G401.6 (cell line): ENCODE data around the gene TBXAS1.

ENCODE experiments used
- FAIRE-seq: peaks from 2 replicates; lab custom pipeline; 2012; peaks lifted over from hg19 to GRCh38; lab: Jason Lieb, UNC

TBXAS1 gene

GRCh38 chr7:140050100-140050499 lies 221.0 kb downstream of the TBXAS1 start:
- FAIRE-seq = no peak

GRCh38 chr7:140051820-140052219 lies 222.8 kb downstream of the TBXAS1 start:
- FAIRE-seq = no peak

DNA sequence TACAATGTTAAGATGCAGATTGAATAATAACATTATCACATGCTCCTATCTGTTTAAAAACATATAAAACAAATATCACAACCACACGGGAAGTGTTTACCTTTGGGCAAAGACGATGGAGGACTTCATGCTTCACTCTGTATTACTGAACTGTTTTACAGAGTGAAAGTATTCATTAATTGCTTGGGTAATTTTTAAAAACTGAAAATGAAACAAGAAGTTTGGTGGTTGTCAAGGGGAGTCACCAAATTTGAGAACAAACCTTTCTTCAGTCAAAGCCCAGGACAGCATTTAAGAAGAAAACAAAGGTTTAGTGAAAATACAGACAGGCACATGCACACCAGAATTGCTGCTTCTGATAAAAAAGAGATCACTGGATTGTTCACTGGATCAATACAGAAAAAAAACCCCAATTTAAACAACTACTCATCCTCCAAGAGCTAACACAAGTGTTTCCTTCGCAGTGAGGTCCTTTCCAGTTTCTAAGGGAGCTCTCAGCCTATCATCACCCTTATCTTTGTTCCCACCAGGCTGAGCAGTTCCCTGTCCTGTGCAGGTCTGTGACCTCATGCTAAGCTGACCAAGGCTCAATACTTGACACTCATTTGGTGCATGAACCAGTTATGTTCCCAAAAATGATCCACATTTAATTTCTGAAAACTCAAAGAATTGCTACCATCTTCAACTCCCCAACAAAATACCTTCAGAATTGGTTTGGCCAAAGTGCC lies 224.9 kb downstream of the TBXAS1 start:
- FAIRE-seq = no peak

GRCh38 chr7:140054751-140055150 lies 225.7 kb downstream of the TBXAS1 start:
- no peak for FAIRE-seq

DNA sequence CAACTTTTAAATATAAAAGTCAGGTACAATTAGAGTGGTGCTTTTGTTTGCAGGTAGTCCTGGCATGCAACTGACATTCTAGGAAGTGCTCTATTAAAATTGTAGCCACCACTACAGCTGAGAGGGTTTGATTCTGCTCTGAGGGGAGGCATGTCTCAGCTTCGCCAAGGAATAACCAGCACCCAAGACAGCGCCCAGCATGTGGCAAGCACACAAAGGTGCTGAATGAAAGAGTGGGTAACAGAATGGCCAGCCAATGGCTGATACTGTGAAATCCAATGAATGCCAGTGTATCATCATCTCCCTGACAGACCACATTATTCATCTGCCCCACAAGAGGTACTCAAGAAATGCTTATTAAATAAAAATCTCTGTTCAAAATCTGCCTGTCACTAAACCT lies 226.8 kb downstream of the TBXAS1 start:
- no peak for FAIRE-seq

DNA sequence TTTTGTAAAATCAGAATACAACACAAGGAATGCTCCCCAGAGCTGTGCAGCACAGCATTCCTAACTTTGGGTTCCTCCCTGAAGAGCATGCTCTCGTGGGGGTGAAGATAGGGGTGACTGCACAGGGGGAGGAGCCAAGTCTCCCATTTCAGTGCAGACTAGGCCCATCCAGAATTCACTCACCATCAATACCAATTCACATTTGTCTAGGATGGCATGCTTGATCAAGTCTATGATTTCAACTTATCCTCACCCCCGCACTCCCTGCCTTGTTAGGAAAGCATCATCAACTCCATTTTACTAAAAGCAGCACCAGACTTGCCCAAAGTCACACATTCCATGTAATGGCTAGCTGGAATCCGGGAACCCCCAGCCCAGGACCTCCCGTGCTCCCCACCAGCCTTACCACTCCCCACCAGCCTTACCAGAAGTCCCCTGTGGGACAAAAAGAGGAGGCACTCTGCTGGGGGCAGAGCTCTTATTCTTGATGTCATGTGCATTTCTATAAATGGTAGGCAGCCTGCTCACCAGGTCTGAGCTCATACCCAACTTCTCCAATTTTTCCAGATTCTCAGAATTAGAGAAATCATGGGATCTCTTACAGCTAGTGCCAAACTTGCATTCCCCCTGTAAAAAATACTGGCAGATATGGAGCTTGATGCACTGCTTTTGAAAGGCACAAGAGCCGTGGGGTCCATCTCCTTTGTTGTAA lies 227.5 kb downstream of the TBXAS1 start:
- no peak for FAIRE-seq

DNA sequence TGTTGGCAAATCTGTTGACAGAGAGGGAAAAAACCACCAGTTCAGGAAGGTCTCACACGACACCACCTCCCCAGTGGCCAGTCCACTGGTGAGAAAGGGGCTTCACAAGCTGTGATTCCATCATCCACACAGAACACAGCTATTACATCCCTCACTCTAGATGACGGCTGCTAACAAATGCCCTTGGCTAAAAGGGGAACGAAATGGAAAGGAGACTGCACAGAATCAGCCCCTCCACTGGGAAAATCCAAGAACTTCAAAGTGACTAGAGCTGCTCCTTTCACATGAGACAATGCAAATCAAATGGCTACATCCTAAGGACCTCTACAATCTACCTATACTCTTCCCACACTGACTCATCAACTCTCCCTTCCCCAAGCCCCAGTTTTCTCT lies 228.1 kb downstream of the TBXAS1 start:
- no peak for FAIRE-seq

GRCh38 chr7:140058517-140058916 lies 229.5 kb downstream of the TBXAS1 start:
- no peak for FAIRE-seq

GRCh38 chr7:140059273-140060242 lies 230.5 kb downstream of the TBXAS1 start:
- FAIRE-seq = no peak

DNA sequence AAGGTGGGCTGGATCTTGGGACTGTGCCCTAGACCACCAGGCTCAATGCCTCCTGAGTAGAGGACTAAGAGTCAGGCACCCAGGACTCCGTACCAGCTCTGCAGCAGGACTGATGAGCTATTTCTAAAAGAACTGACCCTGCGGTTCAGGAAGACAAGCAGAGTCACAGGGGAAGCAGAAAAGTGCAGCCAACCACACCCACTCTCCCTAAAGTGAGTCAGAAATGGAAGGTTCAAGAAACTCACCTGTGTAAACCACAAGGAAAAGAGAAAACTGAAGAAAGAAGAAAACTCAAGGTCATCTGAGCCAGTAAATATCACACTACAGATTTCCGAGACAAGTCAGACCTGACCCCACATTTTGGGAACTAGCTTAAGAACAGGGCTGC lies 231.2 kb downstream of the TBXAS1 start:
- no peak for FAIRE-seq

- FAIRE-seq = no peak
Measured at GRCh38 chr7:140060788-140061606, 231.9 kb downstream of the TBXAS1 start.

- no peak for FAIRE-seq
Measured at GRCh38 chr7:140061607-140061930, 232.5 kb downstream of the TBXAS1 start.

- FAIRE-seq = no peak
Measured at GRCh38 chr7:140062118-140062527, 233.1 kb downstream of the TBXAS1 start.

DNA sequence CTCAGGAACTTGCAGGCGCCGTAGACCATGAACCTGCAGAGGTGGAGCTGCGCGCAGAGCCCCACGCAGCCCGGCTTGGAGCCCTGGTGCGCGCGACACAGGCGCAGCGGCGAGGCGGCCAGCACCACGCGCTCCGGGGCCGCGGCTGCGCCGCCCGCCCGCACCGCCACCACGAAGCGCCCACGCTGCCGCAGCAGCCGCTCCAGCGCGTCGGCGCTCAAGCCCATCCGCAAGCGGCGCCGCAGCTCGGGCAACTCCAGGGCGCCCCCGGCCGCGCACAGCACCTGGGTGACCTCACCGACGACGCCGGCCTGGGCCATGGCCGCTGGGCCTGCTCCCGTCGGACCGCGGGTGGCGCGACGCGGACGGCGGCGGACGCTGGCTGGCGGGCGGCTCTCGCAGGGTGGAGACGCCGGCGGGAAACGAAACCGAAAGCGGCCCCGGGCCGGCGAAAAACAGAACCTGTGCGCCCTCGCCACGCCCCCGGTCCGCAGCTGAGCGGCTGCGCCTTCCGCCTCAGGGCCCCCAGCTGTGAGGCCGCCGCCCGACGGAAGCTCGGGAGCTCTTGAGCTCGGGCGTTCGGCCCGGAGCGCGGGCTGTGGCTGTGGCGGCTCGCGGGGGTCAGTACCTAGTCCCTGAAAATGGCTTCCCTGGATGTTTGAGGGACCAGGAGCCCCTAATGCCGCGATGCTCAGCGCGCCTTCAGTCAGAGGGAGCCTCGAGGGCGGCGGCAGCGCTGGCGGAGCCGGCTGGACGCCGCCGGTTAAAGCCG lies 233.7 kb downstream of the TBXAS1 start, which contains the start of gene PARP12:
Gene PARP12 (minus strand): TSS at position 424 of the 772 bp plus-strand sequence. CDS start 104 bp downstream, at position 320.
- FAIRE-seq = no peak

DNA sequence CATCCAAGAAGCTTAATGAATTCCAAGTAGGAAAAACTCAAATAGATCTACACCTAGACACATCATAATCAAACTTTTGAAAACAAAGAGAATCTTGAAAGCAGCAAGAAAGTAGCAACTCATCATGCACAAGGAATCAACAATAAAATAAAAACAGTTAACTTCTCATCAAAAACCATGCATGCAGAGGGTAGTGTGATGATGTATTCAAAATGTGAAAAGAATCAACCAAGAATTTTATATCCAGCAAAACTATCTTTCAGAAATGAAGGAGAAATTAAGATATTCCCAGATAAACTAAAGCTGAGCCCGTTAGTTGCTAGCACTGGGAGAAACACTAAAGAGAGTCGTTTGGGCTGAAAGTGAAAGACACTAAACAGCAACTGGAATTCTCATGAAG lies 238.0 kb downstream of the TBXAS1 start:
- FAIRE-seq = no peak

GRCh38 chr7:140068033-140068432 lies 239.0 kb downstream of the TBXAS1 start:
- FAIRE-seq = no peak

- no peak for FAIRE-seq
Measured at GRCh38 chr7:140069298-140069949, 240.4 kb downstream of the TBXAS1 start.
